Measurements from ENCODE around the gene URGCP. TPM values are rescaled to one million over a fixed set of nuclear protein-coding genes. Genes with fewer than 3 reads are reported as not detected.

The URGCP gene
- total RNA-seq, 1 experiment from 2014 or later: 26.6 TPM

GRCh38 chr7:43869867-43870240 is 36.5 kb downstream of the URGCP start:
- ChIA-PET CTCF (interaction anchor here (0.7 kb wide), 1 partner anchor 876 kb away, joined by 4 read pairs; no protein-coding TSS in a partner anchor), POLR2A (ENCODE audit: low non-redundant PET) (interaction anchor here (0.6 kb wide), 1 partner anchor 908 kb away, joined by 6 read pairs; no protein-coding TSS in a partner anchor)
- Histone ChIP-seq H3K4me1 (ENCODE audit: insufficient read depth, low read length, poor library complexity, severe bottlenecking) (peaks cover 9% of the 10 kb centered on the region), H3K27ac (ENCODE audit: low read depth, low read length, poor library complexity, severe bottlenecking) (peak overlapping the region; percentile 84), H3K36me3 (ENCODE audit: insufficient read depth, low read length, poor library complexity, severe bottlenecking) (peaks cover 13% of the 10 kb centered on the region), H3K9me3 (ENCODE audit: low read depth, low read length, poor library complexity, severe bottlenecking) (no peaks in the 10 kb centered on the region), H3K27me3 (replicated peaks; ENCODE audit: insufficient read depth, low read depth, low read length, poor library complexity) (no peaks in the 10 kb centered on the region), H3K4me3 (ENCODE audit: low read depth, low read length, poor library complexity, severe bottlenecking) (peak overlapping the region; percentile 84)
- intact Hi-C loops (cut with micrococcal nuclease; ENCODE audit: unreplicated experiment): no loop called here
- TF ChIP-seq CTCF (conservative IDR thresholded peaks at IDR 0.05; ENCODE audit: low read depth, low read length) (no peak), EZH2 (IDR thresholded peaks at IDR 0.05; ENCODE audit: borderline replicate concordance, low read depth, low read length, poor library complexity, severe bottlenecking) (no peak)
- no peak for DNase-seq (ENCODE audit: low spot score)
- BruUV-seq (replicated peaks): no TSS peak

- intact Hi-C loops (cut with micrococcal nuclease; ENCODE audit: unreplicated experiment): no loop called here
- no peak for TF ChIP-seq CTCF (conservative IDR thresholded peaks at IDR 0.05; ENCODE audit: low read depth, low read length)
- peaks cover 9% of the 10 kb centered on the region for H3K4me1 ChIP-seq (ENCODE audit: insufficient read depth, low read length, poor library complexity, severe bottlenecking)
- peak within 1 kb of the TSS; percentile 84 for H3K27ac ChIP-seq (ENCODE audit: low read depth, low read length, poor library complexity, severe bottlenecking)
- peaks cover 13% of the 10 kb centered on the region for H3K36me3 ChIP-seq (ENCODE audit: insufficient read depth, low read length, poor library complexity, severe bottlenecking)
- ChIA-PET CTCF (interaction anchor here (0.7 kb wide), 1 partner anchor 875 kb away, joined by 4 read pairs; no protein-coding TSS in a partner anchor), POLR2A (ENCODE audit: low non-redundant PET) (interaction anchor here (0.6 kb wide), 1 partner anchor 908 kb away, joined by 6 read pairs; no protein-coding TSS in a partner anchor)
- BruUV-seq (replicated peaks): no TSS peak
- DNase-seq (ENCODE audit: low spot score): peak; percentile 97
- H3K4me3 ChIP-seq (ENCODE audit: low read depth, low read length, poor library complexity, severe bottlenecking): peak within 1 kb of the TSS; percentile 84
- no peaks in the 10 kb centered on the region for H3K9me3 ChIP-seq (ENCODE audit: low read depth, low read length, poor library complexity, severe bottlenecking)
- no peaks in the 10 kb centered on the region for H3K27me3 ChIP-seq (replicated peaks; ENCODE audit: insufficient read depth, low read depth, low read length, poor library complexity)
Measured at GRCh38 chr7:43869006-43869866, 37.2 kb downstream of the URGCP start, which contains the start of gene MRPS24. Gene MRPS24 (minus strand): TSS chr7:43869517. CDS start chr7:43869495, 22 bp downstream.

- TSS peak; percentile 71 for BruUV-seq (replicated peaks)
- Histone ChIP-seq H3K9me3 (ENCODE audit: low read depth, low read length, poor library complexity, severe bottlenecking) (no peaks in the 10 kb centered on the region), H3K36me3 (ENCODE audit: insufficient read depth, low read length, poor library complexity, severe bottlenecking) (peaks cover 13% of the 10 kb centered on the region), H3K4me1 (ENCODE audit: insufficient read depth, low read length, poor library complexity, severe bottlenecking) (peaks cover 9% of the 10 kb centered on the region), H3K4me3 (ENCODE audit: low read depth, low read length, poor library complexity, severe bottlenecking) (peak overlapping the region; percentile 84), H3K27me3 (replicated peaks; ENCODE audit: insufficient read depth, low read depth, low read length, poor library complexity) (no peaks in the 10 kb centered on the region), H3K27ac (ENCODE audit: low read depth, low read length, poor library complexity, severe bottlenecking) (peak overlapping the region; percentile 84)
- CTCF ChIA-PET: no interaction called here
- POLR2A ChIA-PET (ENCODE audit: low non-redundant PET): no interaction called here
- intact Hi-C loops (cut with micrococcal nuclease; ENCODE audit: unreplicated experiment): no loop called here
- DNase-seq (ENCODE audit: low spot score): no peak
- TF ChIP-seq CTCF (conservative IDR thresholded peaks at IDR 0.05; ENCODE audit: low read depth, low read length) (no peak), EZH2 (IDR thresholded peaks at IDR 0.05; ENCODE audit: borderline replicate concordance, low read depth, low read length, poor library complexity, severe bottlenecking) (no peak)
Measured at GRCh38 chr7:43868681-43869005, 37.8 kb downstream of the URGCP start.
